Nephron (organoid): ENCODE measurements around the gene TNFRSF11A.
A peak's percentile ranks its signal among the peaks of the same experiment; 100 is the strongest.

Source experiments
- H3K27ac Mint-ChIP-seq, 3 experiments: 2 replicates each; pipeline ENCODE4 v1.8.0; 2020; ENCODE audit warnings: mixed read lengths in 3 of 3, mild to moderate bottlenecking in 2 of 3, moderate library complexity in 1 of 3
- H3K27me3 Mint-ChIP-seq: 2 replicates; pipeline ENCODE4 v1.8.0; 2021; ENCODE audit warnings: low read depth, mild to moderate bottlenecking, moderate library complexity, mixed read lengths
- H3K36me3 Mint-ChIP-seq: 2 replicates; pipeline ENCODE4 v1.8.0; 2020; ENCODE audit warnings: low read depth, mixed read lengths
- H3K4me1 Mint-ChIP-seq: 2 replicates; pipeline ENCODE4 v1.8.0; 2020; ENCODE audit warnings: mixed read lengths
- H3K4me3 Mint-ChIP-seq, 3 experiments: 2 replicates each; pipeline ENCODE4 v1.8.0; 2020; ENCODE audit warnings: mild to moderate bottlenecking in 3 of 3, mixed read lengths in 3 of 3, moderate library complexity in 2 of 3
- H3K9me3 Mint-ChIP-seq: 2 replicates; pipeline ENCODE4 v1.8.0; 2020; ENCODE audit warnings: mixed read lengths
- TF ChIP-seq, protein P1 (sequence below), 3 experiments: fragments of 200-600 bp; sonication (generic); IDR thresholded peaks; one replicate each; pipeline ENCODE4 v1.5.0; 2021; ENCODE audit warnings: antibody characterized with exemption in 3 of 3; ENCODE audit not compliant: unreplicated experiment in 3 of 3

Gene TNFRSF11A

DNA sequence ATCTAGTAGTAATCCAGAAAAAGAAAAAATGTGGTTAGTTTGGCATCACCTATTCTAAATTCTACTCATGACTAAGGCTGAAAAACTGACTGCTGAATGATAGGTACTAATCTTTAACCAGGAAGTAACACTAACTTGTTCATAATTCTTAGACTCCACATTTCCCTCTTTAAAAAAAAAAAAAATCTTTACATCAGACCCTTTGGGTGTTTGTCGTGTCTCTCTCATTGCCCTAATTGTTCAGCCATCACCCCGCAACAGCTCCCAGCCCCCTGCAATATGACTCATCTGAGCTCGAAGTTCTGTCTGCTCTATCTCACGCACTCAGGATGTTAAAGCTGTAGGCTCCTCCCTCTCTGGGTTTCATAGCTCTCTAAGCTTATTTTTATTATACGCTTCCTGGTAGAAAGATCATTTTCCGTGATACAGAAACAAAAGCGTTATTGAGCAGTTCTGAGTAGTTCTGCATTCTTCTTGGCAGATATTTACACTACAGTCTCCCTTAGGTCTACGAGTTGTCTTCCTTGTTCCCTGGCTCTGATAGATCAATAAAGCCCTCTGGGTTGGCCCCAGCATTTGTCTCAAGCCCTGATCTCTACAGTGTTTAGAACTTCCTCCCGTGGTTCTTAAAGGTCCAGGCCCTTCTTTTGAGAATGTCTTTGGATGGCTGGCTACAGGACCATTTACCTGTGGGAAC lies 95.6 kb downstream of the TNFRSF11A start:
- Mint-ChIP-seq H3K36me3 (no peaks in the 10 kb centered on the region), H3K27me3 (peaks cover 18% of the 10 kb centered on the region), H3K27ac (no peak overlapping the region), H3K4me1 (peaks cover 9% of the 10 kb centered on the region), H3K9me3 (no peaks in the 10 kb centered on the region), H3K4me3 (no peak overlapping the region)
- TF ChIP-seq, protein P1, sequence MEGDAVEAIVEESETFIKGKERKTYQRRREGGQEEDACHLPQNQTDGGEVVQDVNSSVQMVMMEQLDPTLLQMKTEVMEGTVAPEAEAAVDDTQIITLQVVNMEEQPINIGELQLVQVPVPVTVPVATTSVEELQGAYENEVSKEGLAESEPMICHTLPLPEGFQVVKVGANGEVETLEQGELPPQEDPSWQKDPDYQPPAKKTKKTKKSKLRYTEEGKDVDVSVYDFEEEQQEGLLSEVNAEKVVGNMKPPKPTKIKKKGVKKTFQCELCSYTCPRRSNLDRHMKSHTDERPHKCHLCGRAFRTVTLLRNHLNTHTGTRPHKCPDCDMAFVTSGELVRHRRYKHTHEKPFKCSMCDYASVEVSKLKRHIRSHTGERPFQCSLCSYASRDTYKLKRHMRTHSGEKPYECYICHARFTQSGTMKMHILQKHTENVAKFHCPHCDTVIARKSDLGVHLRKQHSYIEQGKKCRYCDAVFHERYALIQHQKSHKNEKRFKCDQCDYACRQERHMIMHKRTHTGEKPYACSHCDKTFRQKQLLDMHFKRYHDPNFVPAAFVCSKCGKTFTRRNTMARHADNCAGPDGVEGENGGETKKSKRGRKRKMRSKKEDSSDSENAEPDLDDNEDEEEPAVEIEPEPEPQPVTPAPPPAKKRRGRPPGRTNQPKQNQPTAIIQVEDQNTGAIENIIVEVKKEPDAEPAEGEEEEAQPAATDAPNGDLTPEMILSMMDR (IDR thresholded peaks at IDR 0.05; ENCODE audit: unreplicated experiment in 3 of 3), result no peak

DNA sequence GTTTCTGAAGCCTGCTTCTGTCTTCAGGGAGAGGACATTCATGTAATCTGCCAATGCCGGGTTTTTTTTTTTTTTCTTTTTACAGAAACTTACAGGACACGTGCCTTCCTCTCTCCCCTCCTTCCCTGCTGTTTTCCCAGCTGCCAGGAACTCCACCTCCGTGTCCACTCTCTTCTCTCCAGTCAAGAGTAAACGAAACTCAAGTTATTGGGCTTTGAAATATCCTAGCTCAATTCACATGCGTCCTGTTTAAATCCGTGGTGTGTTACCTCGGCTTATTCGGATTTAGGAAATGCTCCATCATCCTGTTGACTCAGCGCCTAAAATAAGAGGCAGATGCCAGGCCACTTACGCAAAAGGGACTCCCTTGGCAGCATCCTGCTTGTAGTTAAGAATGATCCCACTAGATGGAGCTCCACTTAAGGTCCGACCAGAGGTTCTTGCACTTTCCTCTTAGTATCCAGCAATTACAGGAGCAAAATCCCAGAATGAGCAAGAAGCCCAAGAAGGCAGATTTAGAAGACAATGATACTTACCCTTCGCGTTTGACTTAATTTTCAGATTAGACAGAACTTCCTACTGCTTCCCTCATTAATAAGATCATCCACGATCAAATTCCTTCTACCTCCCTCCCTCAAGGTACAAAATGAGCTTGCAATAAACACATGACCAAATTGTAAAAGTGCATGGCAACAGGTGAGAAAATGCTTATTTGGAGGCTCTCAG lies 100.5 kb downstream of the TNFRSF11A start:
- H3K27ac Mint-ChIP-seq, result peak overlapping the region in 1 of 3 experiments; percentile 36
- H3K4me1 Mint-ChIP-seq, result peaks cover 13% of the 10 kb centered on the region
- H3K9me3 Mint-ChIP-seq, result peaks cover 6% of the 10 kb centered on the region
- H3K27me3 Mint-ChIP-seq, result peaks cover 33% of the 10 kb centered on the region
- TF ChIP-seq, protein P1 (IDR thresholded peaks at IDR 0.05; ENCODE audit: unreplicated experiment in 3 of 3), result peak; percentile 82 to 89 (median 87)
- H3K36me3 Mint-ChIP-seq, result no peaks in the 10 kb centered on the region
- peak overlapping the region; percentile 77 to 85 (median 79) for H3K4me3 Mint-ChIP-seq

DNA sequence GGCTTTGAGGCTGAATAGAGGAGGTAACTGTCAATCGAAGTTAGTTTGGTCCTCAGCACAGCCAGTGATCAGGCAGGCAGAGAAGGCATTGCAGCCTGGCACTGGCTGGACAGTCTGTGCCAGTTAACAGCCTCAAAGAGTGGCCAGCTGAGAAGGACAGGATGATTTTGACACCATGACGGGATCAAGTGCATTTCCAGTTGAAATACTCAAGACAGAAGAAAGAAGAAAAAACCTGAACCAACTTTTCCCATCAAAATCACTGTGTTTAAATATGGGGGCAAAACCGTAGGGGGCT lies 101.0 kb downstream of the TNFRSF11A start:
- H3K9me3 Mint-ChIP-seq, result peaks cover 6% of the 10 kb centered on the region
- TF ChIP-seq, protein P1 (IDR thresholded peaks at IDR 0.05; ENCODE audit: unreplicated experiment in 3 of 3), result no peak

DNA sequence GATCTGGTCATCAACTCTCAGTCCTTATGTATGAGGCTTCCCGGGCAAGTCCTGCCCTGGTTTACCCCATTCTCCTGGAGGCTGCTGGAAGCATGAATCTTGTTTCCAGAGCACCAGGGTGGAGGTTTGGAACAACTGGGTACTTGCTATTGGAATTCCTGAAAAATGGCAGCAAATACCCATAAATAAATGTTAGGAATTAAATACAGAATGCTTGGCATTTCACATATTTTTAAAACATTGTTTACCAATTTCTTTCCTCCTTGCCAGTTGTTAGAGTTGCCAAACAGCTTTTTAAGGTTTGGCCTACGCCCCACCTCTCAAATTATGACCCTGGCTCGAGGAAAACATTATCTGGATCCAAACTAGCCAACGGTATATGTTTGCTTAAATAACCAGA lies 107.1 kb downstream of the TNFRSF11A start:
- H3K4me3 Mint-ChIP-seq, result no peak overlapping the region
- H3K4me1 Mint-ChIP-seq, result no peaks in the 10 kb centered on the region
- peaks cover 12% of the 10 kb centered on the region for H3K27me3 Mint-ChIP-seq
- H3K9me3 Mint-ChIP-seq, result peaks cover 6% of the 10 kb centered on the region
- no peak overlapping the region for H3K27ac Mint-ChIP-seq
- H3K36me3 Mint-ChIP-seq, result no peaks in the 10 kb centered on the region
- TF ChIP-seq, protein P1 (IDR thresholded peaks at IDR 0.05; ENCODE audit: unreplicated experiment in 3 of 3), result no peak

More for the DNA sequence above, 101.0 kb downstream of the TNFRSF11A start:
- Mint-ChIP-seq H3K27ac (no peak overlapping the region), H3K4me3 (no peak overlapping the region), H3K4me1 (peaks cover 13% of the 10 kb centered on the region), H3K27me3 (peaks cover 32% of the 10 kb centered on the region), H3K36me3 (no peaks in the 10 kb centered on the region)

DNA sequence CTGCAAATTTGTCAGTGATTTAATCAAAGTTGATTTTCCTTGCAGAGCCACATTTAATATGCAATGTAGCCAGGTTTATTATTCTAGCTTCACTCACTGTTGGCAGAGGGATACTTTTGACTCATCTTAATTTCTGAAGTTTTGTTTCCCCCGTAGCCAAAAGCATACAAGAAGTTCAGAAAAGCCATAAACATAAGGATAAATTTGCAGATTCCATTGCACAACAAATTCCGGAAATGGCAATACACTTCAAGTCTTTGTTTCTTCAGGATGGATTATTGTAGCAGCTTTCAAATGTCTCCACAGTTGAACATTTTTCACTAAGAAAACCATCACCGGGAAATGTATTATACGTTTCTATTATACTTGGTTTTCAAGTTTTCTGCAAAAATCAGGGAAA lies 109.7 kb downstream of the TNFRSF11A start:
- H3K27ac Mint-ChIP-seq, result no peak overlapping the region

More for the DNA sequence above, 109.7 kb downstream of the TNFRSF11A start:
- Mint-ChIP-seq H3K36me3 (no peaks in the 10 kb centered on the region), H3K4me1 (peaks cover 8% of the 10 kb centered on the region), H3K27me3 (peaks cover 12% of the 10 kb centered on the region), H3K4me3 (no peak overlapping the region), H3K9me3 (peaks cover 3% of the 10 kb centered on the region)
- TF ChIP-seq, protein P1 (IDR thresholded peaks at IDR 0.05; ENCODE audit: unreplicated experiment in 3 of 3), result no peak
